Sigmoid colon (tissue), 7 donors: ENCODE measurements around the gene WDR11. TPM values are rescaled to one million over a fixed set of nuclear protein-coding genes. Genes with fewer than 3 reads are reported as not detected.
A peak's percentile ranks its signal among the peaks of the same experiment; 100 is the strongest.

ENCODE experiments used
- DNase-seq: peaks from one replicate; pipeline ENCODE4 v3.0.0-alpha.2; 2019
- H3K27ac ChIP-seq, 4 donors: fragments of 200-600 bp; sonication (generic); one replicate each; pipeline ENCODE4 v1.5.1; 2016 to 2019; ENCODE audit warnings: mild to moderate bottlenecking in 1 of 4
- H3K27me3 ChIP-seq, 3 donors: fragments of 200-600 bp; sonication (generic); one replicate each; pipeline ENCODE4 v1.5.1; 2019; ENCODE audit warnings: mild to moderate bottlenecking in 1 of 3
- H3K36me3 ChIP-seq, 4 donors: fragments of 200-600 bp; sonication (generic); one replicate each; pipeline ENCODE4 v1.5.1; 2016 to 2019
- H3K4me1 ChIP-seq, 4 donors: fragments of 200-600 bp; sonication (generic); one replicate each; pipeline ENCODE4 v1.5.1; 2017 to 2019
- H3K4me3 ChIP-seq, 4 donors: fragments of 200-600 bp; sonication (generic); one replicate each; pipeline ENCODE4 v1.5.1; 2017 to 2019; ENCODE audit warnings: mild to moderate bottlenecking in 2 of 4, moderate library complexity in 1 of 4
- H3K9me3 ChIP-seq, 4 donors: fragments of 200-600 bp in 3 of 4; sonication (generic) in 3 of 4; one replicate each; pipeline versions ENCODE4 v1.5.1 to v1.6.1; 2013 to 2019
- EP300 ChIP-seq, 4 donors: sonication (generic); formaldehyde crosslinking; IDR thresholded peaks; one replicate each; pipeline ENCODE4 v1.6.1; 2017; ENCODE audit warnings: antibody characterized with exemption in 4 of 4
- POLR2A ChIP-seq, 2 donors: fragments of 450-650 bp; IDR thresholded peaks; one replicate each; pipeline ENCODE4 v1.6.1; 2016; ENCODE audit warnings: antibody characterized with exemption in 2 of 2, mild to moderate bottlenecking in 2 of 2, moderate library complexity in 2 of 2
- POLR2AphosphoS5 ChIP-seq, 4 donors: sonication (generic); formaldehyde crosslinking; IDR thresholded peaks; one replicate each; pipeline ENCODE4 v1.6.1; 2017; ENCODE audit warnings: antibody characterized with exemption in 4 of 4
- WGBS, 2 donors: extraction: QIAGEN DNeasy Blood & Tissue Kit; methylation state at CpG; one replicate each; pipeline ENCODE4 v1.1.7; 2013; 5-methylcytosine and 5-hydroxymethylcytosine counted together
- intact Hi-C: fragments of 100-400 bp; cut with DNase I; formaldehyde crosslinking; loops from one replicate; pipeline ENCODE4 v1.15.1; 2023
- polyA plus RNA-seq, 3 donors: library from polyadenylated mRNA; stranded (reverse); fragments of 200-250 nt; gene quantifications; one replicate each; pipeline ENCODE4 v1.2.3, GENCODE V29; 2013
- total RNA-seq, 4 donors: library from RNA; depleted of rRNA; stranded (reverse); fragments of >200 nt; gene quantifications; one replicate each; pipeline ENCODE4 v1.1.0, GENCODE V29; 2016
- TF ChIP-seq, protein P1 (sequence below), 4 experiments: fragments of 450-650 bp in 3 of 4; fragments of 200-600 bp in 1 of 4; IDR thresholded peaks; one replicate each; pipeline ENCODE4 v1.5.1; 2016 to 2019; ENCODE audit warnings: antibody characterized with exemption in 4 of 4, mild to moderate bottlenecking in 3 of 4, moderate library complexity in 2 of 4
- donor health status: healthy with polysubstance abuse.
- donor health status: Bipolar disorder and iron deficiency.
- donor health status: healthy.

The WDR11 gene
- total and polyA plus RNA-seq, 7 donors, result 18.5 to 65.1 (median 40.3) TPM

DNA sequence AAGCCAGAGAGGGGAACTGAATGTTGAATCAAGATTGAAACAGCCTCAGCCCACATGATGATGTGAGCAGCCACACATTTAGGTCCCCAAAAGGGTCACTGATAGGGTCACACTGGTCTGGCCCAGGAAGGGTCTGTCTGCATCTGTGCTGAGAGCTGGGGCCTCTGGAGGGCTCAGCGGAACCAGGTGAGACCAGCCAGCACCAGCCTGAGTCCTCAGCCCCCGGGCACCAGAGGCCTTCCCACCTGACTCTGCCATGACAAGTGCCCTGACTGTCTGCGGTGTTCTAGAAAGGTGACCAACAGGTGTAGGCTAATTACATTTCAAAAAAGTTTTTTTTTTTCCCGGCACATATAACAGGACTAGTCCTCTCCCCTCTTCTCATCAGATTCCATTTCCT, 76.2 kb downstream of the WDR11 start:
- Histone ChIP-seq H3K9me3 (no peaks in the 10 kb centered on the region), H3K36me3 (no peaks in the 10 kb centered on the region), H3K4me1 (no peaks in the 10 kb centered on the region), H3K27me3 (no peaks in the 10 kb centered on the region), H3K27ac (no peak overlapping the region), H3K4me3 (no peak overlapping the region)
- DNase-seq, result no peak
- intact Hi-C loops, result no loop called here
- WGBS, 2 donors, result 77 to 82% methylated on average over 4 of the region's 4 CpGs
- no peak for TF ChIP-seq POLR2A (IDR thresholded peaks at IDR 0.05)
- TF ChIP-seq, protein P1, sequence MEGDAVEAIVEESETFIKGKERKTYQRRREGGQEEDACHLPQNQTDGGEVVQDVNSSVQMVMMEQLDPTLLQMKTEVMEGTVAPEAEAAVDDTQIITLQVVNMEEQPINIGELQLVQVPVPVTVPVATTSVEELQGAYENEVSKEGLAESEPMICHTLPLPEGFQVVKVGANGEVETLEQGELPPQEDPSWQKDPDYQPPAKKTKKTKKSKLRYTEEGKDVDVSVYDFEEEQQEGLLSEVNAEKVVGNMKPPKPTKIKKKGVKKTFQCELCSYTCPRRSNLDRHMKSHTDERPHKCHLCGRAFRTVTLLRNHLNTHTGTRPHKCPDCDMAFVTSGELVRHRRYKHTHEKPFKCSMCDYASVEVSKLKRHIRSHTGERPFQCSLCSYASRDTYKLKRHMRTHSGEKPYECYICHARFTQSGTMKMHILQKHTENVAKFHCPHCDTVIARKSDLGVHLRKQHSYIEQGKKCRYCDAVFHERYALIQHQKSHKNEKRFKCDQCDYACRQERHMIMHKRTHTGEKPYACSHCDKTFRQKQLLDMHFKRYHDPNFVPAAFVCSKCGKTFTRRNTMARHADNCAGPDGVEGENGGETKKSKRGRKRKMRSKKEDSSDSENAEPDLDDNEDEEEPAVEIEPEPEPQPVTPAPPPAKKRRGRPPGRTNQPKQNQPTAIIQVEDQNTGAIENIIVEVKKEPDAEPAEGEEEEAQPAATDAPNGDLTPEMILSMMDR (IDR thresholded peaks at IDR 0.05), result no peak
- TF ChIP-seq POLR2AphosphoS5 (IDR thresholded peaks at IDR 0.05), result no peak
- TF ChIP-seq EP300 (IDR thresholded peaks at IDR 0.05), result no peak

DNA sequence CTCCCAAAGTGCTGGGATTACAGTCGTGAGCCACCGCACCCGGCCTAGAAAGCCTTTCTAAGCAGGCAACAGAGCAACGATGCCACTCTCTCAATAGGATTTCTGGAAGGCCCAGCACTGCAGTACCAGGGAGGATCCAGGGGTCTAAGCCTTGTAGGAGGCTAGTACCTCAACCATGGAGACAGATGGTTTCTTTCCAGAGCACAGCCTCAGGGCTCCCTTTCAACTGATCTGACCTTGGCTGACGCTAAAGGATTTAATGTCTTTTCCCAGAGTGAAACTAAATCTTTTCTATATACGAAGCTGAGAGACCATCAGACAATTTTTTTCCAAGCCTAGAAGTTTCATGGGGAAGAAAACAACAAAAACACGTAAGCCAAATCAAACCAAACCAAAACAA, 78.0 kb downstream of the WDR11 start:
- Histone ChIP-seq H3K27me3 (no peaks in the 10 kb centered on the region), H3K27ac (no peak overlapping the region), H3K9me3 (no peaks in the 10 kb centered on the region), H3K4me3 (no peak overlapping the region), H3K4me1 (no peaks in the 10 kb centered on the region), H3K36me3 (no peaks in the 10 kb centered on the region)
- peak; percentile 14 for DNase-seq
- TF ChIP-seq EP300 (IDR thresholded peaks at IDR 0.05) (no peak), POLR2AphosphoS5 (IDR thresholded peaks at IDR 0.05) (no peak)
- TF ChIP-seq, protein P1 (IDR thresholded peaks at IDR 0.05), result no peak
- intact Hi-C loops, result no loop called here
- 85 to 91% methylated on average over 7 of the region's 7 CpGs for WGBS, 2 donors

DNA sequence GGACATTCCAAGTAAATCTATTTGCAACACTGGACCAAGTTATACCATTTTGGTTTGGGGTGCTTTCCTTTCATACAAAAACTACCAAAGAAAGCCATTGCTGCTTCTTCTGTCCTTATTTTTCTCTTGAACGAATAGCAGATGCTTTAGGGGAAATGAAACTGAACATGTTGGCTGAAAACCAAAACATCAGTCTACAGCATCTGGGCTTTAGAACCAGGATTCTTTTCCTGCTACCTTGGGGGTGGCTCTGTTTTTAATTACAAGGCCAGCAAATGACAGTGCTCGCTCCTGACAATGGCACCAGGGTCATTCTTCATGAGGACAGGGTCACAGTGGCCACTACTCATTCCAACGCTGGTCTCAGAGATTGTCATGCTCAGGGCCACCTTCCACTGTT, 80.3 kb downstream of the WDR11 start:
- intact Hi-C loops, result no loop called here

DNA sequence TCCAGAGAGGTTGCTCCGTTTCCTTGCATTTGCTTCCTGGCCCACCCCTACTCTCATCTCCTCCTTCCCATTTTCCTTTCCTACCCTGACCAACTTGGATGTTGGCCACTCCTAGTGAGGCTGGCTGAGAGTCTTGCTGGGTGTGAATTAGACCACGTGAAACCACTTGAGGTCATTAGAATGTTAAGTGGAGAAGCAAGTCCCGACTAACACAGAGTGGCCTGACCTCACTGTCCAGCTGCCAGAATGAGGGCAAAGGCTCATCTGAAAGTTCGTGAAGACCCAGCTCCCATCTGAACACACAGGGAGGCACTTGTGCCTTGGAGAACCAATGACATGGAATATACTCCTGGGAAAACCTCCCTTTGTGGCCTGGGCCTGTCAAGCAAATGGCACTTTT, 80.8 kb downstream of the WDR11 start:
- Histone ChIP-seq H3K27me3 (no peaks in the 10 kb centered on the region), H3K27ac (no peak overlapping the region), H3K4me1 (no peaks in the 10 kb centered on the region), H3K36me3 (no peaks in the 10 kb centered on the region), H3K4me3 (no peak overlapping the region), H3K9me3 (no peaks in the 10 kb centered on the region)
- DNase-seq, result no peak
- WGBS, 2 donors, result 70 to 76% methylated on average over 4 of the region's 4 CpGs
- intact Hi-C loops, result no loop called here
- no peak for TF ChIP-seq EP300 (IDR thresholded peaks at IDR 0.05)
- TF ChIP-seq, protein P1 (IDR thresholded peaks at IDR 0.05), result no peak
- no peak for TF ChIP-seq POLR2A (IDR thresholded peaks at IDR 0.05)
- TF ChIP-seq POLR2AphosphoS5 (IDR thresholded peaks at IDR 0.05), result no peak

More for the DNA sequence above, 80.3 kb downstream of the WDR11 start:
- no peak overlapping the region for H3K27ac ChIP-seq
- H3K27me3 ChIP-seq, result no peaks in the 10 kb centered on the region
- H3K4me3 ChIP-seq, result no peak overlapping the region
- no peaks in the 10 kb centered on the region for H3K4me1 ChIP-seq
- no peaks in the 10 kb centered on the region for H3K9me3 ChIP-seq
- no peaks in the 10 kb centered on the region for H3K36me3 ChIP-seq
- no peak for DNase-seq
- no peak for TF ChIP-seq POLR2A (IDR thresholded peaks at IDR 0.05)
- TF ChIP-seq, protein P1 (IDR thresholded peaks at IDR 0.05), result no peak
- TF ChIP-seq EP300 (IDR thresholded peaks at IDR 0.05), result no peak
- no peak for TF ChIP-seq POLR2AphosphoS5 (IDR thresholded peaks at IDR 0.05)
- WGBS, 2 donors, result 67 to 81% methylated on average over 3 of the region's 3 CpGs

DNA sequence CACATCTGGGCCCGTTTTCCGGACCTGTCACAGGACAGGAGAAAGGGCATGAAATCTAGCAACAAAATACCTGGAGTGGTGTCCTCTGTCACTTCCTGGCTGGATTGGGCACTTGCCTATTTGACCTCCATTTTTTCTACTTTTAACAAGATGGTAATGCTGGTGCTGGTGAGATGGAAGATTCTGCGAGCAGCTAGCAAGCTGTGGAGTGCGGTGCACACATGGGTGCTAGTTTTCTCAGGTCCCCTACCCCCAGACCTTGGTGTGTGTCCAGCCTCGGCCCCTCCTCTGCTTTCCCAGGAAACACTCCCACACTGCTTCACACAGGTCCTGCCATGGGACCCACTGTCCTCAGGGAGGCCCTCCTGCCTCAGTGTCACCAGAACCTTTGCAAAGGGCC, 87.7 kb downstream of the WDR11 start:
- H3K9me3 ChIP-seq, result no peaks in the 10 kb centered on the region
- H3K36me3 ChIP-seq, result no peaks in the 10 kb centered on the region
- H3K4me1 ChIP-seq, result peaks cover 0 to 8% (median 2%) of the 10 kb centered on the region in 4 donors
- intact Hi-C loops, result no loop called here
- DNase-seq, result peak; percentile 28
- no peak overlapping the region for H3K4me3 ChIP-seq
- TF ChIP-seq, protein P1 (IDR thresholded peaks at IDR 0.05), result no peak
- TF ChIP-seq POLR2A (IDR thresholded peaks at IDR 0.05), result no peak
- TF ChIP-seq POLR2AphosphoS5 (IDR thresholded peaks at IDR 0.05), result no peak
- TF ChIP-seq EP300 (IDR thresholded peaks at IDR 0.05), result no peak
- H3K27ac ChIP-seq, result no peak overlapping the region
- H3K27me3 ChIP-seq, result no peaks in the 10 kb centered on the region
- WGBS, 2 donors, result 92 to 96% methylated on average over 5 of the region's 5 CpGs
